ENCODE data around the gene NRP2.
A peak's percentile ranks its signal among the peaks of the same experiment; 100 is the strongest.

The NRP2 gene

DNA sequence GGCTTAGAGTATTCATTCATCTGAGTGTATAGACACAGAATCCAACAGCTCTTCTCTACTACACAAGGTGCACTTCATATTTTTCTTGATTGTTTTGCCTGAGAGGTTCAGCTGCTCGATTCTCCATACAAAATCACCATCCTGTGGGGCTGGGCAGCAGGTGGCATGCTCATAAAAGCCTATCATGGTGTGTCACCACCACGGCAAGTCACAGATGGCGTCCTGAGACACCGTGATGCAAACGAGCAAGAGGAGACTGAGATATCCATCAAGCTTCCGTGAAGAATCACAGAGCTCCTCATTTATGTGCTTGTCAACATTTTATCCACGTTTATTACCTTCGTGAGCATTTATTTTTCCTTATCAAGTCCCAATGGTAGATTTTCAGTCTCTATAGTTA, 22.4 kb upstream of the NRP2 start:
- no peak for DNase-seq

DNA sequence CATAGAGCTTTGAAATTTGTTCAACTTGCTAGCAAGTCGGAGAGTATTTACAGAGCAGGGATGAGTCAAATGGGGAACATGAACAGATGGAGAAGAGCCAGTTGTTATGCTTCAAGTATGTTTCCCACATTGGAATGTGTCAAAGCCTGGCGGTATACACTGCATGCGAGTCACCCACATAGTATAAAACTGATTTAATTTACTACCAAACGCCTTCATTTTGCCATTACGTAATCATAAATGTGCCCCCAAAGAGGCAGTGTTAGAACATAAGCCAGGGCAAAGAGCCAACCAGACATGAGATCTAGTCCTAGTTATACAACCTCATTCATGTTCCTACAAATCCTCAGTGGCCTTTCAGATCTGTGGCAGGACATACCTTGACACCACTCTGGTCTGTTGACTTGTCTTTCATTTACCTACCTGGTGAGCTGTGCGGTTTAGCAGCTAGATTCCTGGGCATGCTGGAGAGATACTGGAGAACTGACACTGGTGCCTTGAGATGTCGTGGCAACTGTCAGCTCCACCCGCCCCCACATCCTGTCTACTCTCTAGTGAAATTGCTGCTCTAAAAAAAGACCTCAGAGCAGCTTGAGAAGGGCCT, 21.7 kb upstream of the NRP2 start:
- DNase-seq = no peak

DNA sequence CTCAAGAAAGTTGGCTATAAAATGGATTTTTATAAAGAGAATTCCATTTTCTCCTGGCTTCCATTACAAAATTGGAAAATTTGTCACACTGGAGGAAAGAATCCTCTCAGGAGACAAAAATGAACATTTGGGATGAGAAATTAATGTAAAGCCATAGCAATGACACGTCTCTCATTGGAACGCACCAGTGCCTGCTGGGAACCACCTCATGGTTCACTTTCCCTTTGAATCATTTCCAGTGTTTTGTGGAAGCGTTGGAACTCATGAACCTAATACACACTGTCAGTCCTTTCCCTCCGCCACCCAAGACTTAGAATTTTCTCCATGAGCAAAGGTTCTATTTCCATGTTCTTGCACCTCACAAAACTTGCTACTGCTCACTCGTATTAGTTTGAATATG, 21.0 kb upstream of the NRP2 start:
- no peak for DNase-seq

DNA sequence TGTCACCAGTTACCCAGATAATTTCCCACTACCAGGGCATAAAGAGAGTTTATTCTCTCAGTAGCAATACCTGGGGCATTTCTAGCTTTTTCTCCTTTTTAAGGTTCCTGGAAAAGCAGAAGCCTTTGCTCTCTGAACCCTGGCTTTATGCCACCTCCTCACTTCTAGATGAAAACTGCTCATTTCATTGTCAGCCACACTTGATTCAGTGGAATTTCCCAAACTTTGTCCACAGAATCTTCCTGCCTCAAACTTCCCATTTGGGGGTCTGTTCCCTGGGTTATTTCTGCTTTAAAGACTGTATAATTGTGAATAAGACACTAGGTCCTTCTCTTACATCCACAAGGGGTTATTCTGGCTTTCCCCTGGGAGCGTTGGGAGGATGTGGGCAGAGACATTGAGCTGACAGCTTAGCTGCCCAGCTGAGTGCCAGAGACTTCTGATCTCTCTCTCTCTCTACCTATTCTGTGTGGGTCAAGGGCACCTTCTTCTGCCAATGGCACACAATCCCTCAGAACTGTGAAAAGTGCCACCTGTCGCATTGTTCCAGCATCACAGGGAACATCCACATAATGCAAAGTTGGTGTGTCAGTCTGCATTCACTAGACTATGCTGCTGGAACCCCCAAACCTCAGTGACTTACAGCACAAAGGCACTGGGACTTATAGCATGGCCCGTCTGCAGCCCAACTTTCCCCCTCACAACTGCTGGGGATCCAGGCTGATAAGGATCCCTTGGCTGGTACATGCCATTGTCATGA, 19.9 kb upstream of the NRP2 start:
- no peak for DNase-seq

DNA sequence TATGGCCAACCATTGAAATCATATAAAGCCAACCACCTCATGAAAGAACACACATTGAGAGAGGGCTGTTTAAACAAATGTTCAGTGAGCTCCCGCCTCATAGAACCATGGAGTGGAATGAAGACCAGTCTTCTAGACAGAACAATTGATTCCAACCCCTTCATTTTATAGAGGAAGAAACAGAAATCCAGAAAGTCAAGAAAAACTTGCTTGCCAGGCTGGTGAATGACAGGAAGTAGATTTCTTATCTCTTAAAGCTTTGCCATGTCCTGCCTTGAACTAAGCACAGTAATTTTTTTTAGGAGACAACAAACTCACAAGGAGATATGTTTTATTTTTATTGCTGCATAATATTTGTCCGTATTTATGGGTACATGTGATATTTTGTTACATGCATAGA, 16.5 kb upstream of the NRP2 start:
- no peak for DNase-seq

DNA sequence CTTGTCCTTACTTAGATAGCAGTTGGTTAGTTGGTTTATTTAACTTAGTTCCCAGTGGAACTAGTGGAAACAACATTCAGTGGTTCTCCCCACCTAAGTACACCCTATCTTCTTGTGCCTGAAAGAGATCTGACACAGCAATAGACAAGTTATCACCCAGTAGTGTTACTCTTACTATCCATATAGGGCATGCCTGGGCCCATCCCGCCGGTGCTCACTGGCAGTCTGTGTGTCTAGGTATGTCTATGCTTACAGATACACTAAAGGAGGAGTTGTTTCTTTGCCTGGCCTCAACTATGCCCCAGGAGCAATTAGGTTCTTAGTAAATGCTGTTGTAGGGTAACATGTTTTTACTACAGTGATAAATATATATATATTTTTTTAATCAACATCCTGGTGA, 12.0 kb upstream of the NRP2 start:
- no peak for DNase-seq

DNA sequence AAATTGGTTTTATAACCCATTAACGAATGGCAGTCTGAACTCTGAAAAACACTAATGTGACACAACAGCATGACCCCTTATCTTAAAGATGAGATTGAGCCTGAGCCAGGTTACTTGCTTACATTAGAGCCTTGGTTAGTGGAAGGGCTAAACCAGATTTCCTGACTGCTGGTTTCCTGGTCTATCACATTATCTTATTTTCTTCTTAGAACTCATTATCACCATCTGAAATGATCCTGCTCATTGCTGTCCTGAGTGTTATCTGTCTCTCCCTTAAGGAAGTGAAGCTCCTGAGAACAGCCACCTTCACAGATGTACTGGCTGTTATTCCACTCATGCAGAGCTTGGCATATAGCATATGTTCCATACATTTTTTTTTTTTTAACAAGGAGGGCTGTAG, 9.0 kb upstream of the NRP2 start:
- DNase-seq = peak; percentile 79

DNA sequence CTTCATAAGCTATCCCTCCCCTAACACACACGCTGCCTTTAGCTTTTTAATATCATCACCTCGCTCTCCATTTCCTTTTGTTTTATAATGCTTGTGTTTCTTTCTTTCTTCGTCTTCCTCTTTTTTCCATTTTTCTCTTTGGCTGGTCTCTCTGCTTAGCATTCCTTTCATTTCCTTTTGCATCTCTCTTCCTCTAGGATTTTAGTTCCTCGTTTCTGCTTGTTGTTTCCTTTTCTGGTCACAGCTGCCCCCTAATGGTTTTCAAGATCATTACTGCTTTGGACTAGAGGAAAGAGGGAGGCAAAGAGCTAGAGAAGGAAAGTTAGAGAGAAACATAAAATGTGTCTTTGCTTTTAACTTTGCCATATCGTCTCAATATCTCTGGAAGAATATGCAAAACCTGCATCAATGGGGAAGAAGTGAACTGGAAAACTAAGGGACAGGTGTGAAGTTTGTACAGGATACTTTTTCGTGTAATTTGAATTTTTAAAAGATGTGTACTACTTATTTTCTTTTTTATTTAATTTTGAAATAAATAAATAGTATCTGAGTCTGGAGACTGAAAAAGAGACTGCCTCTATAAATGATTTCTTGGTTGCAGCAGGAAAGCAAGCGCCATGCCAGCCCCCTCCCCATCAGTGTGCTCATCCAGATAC, 6.3 kb upstream of the NRP2 start:
- peak; percentile 83 for DNase-seq

DNA sequence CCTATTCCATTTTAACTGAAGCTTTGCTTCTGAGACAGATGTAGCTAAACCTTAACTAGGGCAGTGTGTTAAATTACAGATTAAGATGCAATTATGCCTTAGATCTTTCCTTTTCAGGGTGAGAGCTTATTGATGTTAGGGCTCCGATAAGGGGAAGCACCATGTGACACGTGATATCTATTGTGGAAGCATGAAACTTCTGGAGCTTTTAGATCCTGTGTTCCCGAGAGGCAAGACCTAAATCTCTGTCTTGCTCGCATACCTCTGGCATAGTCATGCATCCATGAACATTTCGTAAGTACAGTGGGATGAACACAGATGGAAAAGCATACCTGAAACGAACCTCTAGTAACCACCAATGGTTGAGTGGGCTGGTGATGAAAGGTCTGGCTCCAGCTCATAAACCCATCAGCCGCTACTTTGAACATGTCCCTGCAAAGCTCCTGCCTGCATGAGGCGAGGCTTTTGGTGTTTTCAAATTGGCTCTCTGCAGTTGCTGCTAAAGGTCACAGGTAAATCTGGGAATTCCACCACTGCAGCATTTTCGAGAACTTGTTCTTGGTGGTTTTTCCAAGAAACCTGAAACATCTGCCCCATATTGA, 3.7 kb upstream of the NRP2 start:
- no peak for DNase-seq

DNA sequence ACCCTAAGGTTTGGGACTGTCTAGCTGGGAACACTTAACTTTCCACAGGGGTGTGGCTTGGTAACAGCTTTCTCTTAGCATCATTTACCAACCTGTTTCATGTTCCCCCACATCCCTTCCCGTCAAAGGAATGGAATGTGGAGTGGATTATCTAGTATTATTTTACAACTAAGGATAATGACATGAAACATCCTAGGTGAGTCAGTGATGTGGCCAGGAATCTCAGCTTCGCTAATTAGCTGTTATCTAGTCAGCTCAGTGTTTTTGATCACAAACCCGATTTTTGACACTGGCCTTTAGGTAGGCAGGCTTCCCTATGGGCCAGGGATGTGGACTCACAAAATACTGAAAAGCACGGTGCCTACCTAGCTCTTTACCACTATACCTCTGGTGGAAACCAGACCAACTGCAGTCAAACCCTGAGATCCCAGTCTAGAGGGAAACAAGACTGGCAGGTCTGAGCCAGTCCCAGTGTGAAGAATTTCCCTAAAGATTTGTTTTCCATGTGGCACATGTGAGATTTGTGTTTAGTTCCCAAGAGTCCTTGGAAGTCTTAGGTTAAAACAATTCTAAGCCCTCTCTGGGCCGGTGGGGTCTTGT, 2.8 kb upstream of the NRP2 start:
- no peak for DNase-seq

DNA sequence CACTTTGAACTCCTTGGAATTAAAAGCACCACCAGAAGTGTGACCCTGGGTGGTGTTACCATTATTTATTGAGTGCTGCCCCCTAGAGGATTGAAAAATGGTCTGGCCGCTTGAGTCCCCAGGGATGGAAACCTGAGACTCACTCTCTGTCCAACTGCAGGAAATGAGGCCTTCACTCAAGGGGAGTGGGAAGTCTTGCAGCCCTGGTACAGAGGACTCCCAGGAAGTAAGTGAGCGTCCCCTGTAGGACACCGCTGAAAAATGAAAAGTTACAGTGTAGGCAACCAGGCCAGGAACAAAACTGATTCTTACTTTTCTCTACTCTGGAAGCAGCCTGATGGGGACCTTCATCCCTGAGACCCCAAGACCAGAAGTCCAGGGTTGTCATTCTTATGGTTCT, 2.2 kb upstream of the NRP2 start:
- peak; percentile 96 for DNase-seq

DNA sequence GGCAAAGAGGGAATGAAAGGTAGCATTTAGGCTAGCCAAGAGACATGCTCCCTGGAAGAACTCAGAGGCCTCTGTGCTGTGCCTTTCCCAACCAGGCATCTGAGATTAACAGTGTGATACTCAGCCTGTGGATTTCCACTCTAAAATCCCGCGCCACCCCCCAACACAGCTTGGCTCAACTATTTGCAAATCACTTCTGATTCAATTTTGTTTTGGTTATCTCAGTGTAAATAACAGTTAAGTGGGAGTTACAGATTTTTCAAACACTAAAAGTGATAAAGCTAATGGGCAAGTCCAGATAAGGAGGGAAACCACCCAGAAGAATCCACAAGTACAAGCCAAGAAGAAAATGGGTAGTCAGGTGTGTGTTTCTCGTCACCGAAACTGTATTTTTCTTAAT, 1.4 kb upstream of the NRP2 start:
- DNase-seq = peak; percentile 63

DNA sequence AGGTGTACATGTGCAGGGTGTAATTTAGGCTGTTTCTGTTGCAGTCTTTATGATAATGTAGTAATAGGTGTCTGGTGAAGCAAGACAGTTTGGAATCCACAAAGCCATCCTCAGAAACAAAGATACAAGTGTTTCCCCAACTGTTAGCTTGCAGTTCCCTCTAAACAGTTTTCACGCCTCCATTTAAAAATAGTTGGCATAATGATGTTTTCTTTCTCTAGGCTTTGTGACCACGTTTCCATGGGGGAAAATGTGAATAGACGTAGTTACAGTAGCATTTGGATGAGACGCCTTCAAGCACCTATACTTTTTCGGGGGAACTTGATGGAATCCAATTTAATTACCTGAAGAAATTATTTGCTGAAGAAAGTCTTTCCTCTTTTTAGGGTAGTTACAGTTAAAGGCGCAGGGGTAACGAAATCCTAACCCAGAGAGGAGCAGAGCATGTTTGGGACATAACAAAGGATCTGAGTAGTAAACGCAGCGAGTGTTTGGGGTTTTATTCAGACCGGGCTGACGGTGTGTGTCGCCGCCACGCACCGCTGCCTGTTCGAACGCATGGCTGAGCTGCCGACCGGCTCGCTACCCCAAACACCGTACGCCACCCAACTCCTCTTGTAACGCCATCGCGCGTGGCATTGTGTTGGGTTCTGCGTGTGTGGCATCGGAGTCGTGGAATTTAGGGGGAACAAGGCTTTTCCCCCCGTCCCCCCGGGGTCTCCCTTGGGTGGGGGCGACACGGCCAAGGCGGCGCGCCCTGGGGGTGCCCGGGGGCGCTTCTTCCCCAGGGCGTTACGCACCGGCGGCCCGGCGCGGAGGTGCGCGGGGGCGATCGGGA, 681 bp upstream of the NRP2 start:
- DNase-seq = peak; percentile 62

DNA sequence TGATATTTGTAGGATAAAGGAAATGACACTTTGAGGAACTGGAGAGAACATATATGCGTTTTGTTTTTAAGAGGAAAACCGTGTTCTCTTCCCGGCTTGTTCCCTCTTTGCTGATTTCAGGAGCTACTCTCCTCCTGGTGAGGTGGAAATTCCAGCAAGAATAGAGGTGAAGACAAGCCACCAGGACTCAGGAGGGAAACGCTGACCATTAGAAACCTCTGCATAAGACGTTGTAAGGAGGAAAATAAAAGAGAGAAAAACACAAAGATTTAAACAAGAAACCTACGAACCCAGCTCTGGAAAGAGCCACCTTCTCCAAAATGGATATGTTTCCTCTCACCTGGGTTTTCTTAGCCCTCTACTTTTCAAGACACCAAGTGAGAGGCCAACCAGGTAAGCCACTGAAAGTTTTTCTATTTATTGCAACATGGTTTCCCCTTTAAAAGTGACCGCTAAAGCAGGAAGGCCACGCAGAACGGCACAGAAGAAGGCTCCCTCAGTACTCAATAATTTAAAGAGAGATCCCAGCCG, 735 bp downstream of the NRP2 start:
- no peak for DNase-seq

DNA sequence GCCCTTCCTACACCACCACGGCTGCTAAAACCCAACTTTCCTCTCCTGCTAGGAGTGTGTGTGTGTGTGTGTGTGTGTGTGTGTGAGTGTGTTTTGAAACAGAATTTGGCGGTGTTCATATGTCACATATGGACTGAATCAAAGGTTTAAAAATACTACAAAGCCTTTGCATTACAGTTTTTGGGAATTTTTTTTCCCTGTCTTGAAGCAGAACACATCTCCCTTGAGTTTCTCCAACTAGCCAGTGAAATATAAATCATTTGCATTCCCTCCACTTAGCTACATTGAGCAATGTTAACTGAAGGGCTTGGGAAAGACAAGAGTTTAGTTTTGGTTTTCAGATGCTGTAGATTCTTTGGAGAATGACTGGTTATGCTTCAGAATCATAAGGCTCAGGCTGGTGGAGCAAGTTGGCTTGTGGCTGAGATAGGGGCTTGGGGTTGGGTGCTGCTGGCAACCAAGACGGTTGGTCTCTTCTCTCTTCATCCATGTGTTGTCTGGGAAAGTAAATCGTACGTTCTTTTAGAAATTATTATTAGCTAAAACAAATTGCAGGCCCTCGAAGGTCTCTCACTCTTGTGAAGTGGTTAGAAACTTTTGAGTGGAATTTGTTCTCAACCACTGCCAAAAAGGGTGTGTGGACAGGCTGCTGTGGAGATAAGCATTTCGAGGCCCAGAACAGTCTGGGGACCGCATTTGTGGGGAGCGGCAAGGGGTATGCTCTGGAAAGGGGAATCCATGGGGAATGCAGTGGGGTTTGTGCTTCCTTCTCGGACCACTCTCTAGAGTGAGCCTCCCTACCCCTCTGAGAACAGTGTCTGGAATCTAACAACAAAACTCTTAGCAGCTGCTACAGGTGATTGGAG, 1.4 kb downstream of the NRP2 start:
- peak; percentile 42 for DNase-seq

DNA sequence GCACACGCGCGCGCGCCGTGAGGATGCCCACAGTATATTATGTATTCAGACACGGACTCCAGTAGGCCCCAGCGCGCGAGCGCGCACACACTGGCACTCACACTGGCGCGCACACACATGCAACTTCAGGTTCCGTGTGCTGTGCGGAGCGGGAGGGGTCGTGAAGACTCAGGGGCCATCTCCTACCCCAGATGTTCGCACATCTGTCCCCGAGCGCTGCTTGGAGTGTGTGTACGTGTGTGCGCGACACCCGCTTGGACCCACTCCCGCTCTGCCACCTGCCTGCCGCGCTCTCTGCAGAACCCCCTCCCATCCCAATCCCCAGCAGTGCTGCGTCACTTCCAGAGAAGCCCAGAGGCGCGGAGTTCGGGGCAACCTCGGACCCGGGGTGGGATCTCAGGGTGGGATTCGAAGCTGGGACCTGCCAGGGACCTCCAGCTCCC, 2.6 kb downstream of the NRP2 start:
- peak; percentile 68 for DNase-seq

DNA sequence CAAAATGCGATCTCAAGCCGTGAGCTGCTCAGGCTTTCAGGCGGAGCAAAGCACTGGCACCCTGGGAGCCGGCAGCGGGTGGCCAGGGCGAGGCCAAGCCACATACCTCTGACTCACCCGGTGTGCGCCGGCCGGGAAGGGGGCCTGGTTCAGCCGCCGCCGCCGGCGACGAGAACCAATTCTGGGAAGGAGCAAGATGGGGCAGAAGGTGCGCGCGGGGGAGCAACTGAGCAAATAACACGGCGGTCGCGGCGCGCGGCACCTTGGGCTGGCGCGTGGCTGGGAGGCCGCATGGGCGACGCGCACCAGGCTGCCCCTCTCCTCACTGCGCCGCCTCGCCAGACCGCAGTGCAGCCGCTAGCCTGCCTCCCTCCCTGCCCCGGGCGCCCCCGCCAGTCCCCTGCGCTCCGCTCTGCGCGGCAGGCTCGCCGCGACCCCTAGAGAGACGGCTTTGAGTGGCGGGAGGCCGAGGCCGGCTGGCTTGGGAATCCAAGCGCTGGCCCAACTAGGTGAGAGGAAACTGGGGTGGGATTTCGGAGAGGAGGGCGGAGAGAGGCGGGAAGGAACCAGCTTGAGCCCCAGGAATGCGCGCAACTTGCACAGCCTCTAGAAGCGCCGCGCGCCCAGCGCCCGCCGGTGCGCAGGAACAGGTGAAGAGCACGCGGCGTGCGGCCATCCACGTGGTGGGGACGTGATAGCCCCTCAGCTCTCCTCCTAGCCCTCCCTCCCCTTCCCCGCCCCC, 3.2 kb downstream of the NRP2 start:
- DNase-seq = peak; percentile 56

DNA sequence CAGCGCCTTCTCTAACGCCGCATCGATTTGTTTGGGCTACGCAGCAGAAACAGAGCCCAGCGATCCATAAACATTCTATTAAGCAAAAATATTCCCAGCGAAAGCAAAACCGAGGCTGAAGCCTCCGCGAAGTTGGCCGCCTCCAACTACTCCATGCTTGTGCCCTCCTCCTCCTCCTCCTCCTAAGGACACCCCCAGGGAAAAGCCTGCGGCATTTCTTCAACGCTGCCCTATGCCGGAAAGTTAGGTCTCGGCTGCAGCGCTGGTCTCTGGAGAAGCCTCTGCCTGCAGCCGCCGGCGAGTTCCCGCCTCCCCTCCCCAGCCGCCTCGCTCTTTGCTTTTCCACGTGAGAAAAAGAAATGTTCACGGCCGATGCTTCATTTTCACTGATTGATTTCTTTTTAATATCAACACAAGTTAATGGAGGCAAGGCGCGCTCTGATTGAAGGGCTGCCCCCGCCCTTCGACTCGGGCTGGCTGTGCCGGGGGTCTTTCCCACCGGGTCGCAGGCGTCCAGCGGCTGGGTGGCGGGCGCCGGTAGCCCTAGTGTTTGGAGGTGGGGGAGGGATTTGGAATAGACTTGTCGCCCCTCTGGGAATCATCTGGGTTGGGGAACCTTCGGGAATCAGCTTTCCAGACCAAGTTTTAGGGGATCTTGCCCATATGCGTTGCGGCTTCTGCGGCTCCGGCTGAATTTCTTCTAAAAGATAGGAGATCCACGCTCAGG, 3.9 kb downstream of the NRP2 start:
- no peak for DNase-seq

DNA sequence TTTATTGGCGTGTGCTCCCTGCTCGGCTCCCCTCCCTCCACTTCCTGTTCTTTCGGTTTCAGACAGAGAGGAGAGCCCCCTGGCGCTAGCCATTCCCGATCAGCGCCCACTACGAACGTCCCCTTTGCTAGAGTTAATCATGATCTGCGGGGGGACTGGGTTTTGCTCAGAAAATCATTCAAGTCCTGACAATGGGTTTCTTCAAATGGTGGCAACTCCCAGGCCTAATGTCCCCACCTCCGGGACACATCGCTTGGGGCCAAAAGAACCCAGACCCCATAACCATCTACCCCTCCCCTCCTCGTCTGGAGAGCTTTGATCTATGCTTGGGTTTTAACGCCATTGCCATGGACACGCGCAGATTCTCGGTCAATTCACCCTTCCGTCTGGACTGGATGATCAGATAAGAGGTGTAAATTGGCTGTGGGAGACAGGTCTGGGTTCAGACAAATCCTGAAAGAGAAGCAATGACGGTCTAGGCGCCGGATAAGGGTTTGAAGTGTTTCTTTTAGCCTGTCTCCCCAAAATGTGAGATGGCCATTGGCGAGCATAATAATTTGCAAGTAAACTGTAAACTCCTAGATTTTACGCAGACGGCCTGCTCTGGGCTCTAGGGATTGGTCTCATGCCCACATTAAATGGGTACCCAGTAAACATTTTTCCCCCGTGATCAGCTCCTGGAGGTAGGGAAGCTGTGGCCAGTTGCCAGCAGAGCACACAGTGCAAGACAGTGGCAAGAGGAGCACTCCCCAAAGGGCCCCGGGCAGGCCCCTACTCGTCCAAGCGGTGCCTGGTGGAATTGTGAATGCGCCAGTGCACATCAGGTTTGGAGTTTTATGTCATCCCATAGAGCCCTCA, 4.7 kb downstream of the NRP2 start:
- no peak for DNase-seq

All from NCI-H82 (cell line).